GM23248 (cell line): Measurements from ENCODE around the gene INO80E. TPM values are rescaled to one million over a fixed set of nuclear protein-coding genes. Genes with fewer than 3 reads are reported as not detected.
A peak's percentile ranks its signal among the peaks of the same experiment; 100 is the strongest.

Source experiments
- DNase-seq: peaks from one replicate; pipeline ENCODE4 v3.0.0-alpha.2; 2015
- H2AFZ ChIP-seq: fragments of 200-600 bp; sonication (generic); 2 replicates; pipeline ENCODE4 v1.6.1; 2016; ENCODE audit warnings: antibody characterized with exemption
- H3F3A ChIP-seq: fragments of 200-600 bp; sonication (generic); 2 replicates; pipeline ENCODE4 v1.6.1; 2016; ENCODE audit warnings: mild to moderate bottlenecking, antibody characterized with exemption, mixed run types; ENCODE audit not compliant: insufficient read depth
- H3K27ac ChIP-seq: fragments of 200-600 bp; sonication (generic); 2 replicates; pipeline ENCODE4 v1.5.1; 2016; ENCODE audit warnings: mild to moderate bottlenecking
- H3K27me3 ChIP-seq: fragments of 200-600 bp; sonication (generic); replicated peaks from 2 replicates; pipeline ENCODE4 v1.6.1; 2016; ENCODE audit warnings: mild to moderate bottlenecking; ENCODE audit not compliant: insufficient read depth
- H3K36me3 ChIP-seq: fragments of 200-600 bp; sonication (generic); 2 replicates; pipeline ENCODE4 v1.6.1; 2016; ENCODE audit warnings: low read depth, mild to moderate bottlenecking
- H3K4me1 ChIP-seq: fragments of 200-600 bp; sonication (generic); 2 replicates; pipeline ENCODE4 v1.6.1; 2016; ENCODE audit warnings: mild to moderate bottlenecking; ENCODE audit not compliant: insufficient read depth
- H3K4me2 ChIP-seq: fragments of 200-600 bp; sonication (generic); one replicate; pipeline ENCODE4 v1.6.1; 2016; ENCODE audit warnings: mild to moderate bottlenecking; ENCODE audit not compliant: unreplicated experiment
- H3K4me3 ChIP-seq: fragments of 200-600 bp; sonication (generic); 2 replicates; pipeline ENCODE4 v1.5.1; 2016; ENCODE audit warnings: mild to moderate bottlenecking
- H3K79me2 ChIP-seq: fragments of 200-600 bp; sonication (generic); 2 replicates; pipeline ENCODE4 v1.6.1; 2016; ENCODE audit warnings: mild to moderate bottlenecking; ENCODE audit not compliant: insufficient read depth
- H3K9ac ChIP-seq: fragments of 200-600 bp; sonication (generic); 2 replicates; pipeline ENCODE4 v1.6.1; 2016; ENCODE audit warnings: mild to moderate bottlenecking
- H3K9me2 ChIP-seq: fragments of 200-600 bp; sonication (generic); 2 replicates; pipeline ENCODE4 v1.6.1; 2016; ENCODE audit warnings: mixed run types, mild to moderate bottlenecking, moderate library complexity; ENCODE audit not compliant: insufficient read depth
- H3K9me3 ChIP-seq: fragments of 200-600 bp; sonication (generic); one replicate; pipeline ENCODE4 v1.6.1; 2017; ENCODE audit warnings: low read depth
- H4K20me1 ChIP-seq: fragments of 200-600 bp; sonication (generic); 2 replicates; pipeline ENCODE4 v1.6.0; 2016; ENCODE audit not compliant: insufficient read depth
- EZH2 ChIP-seq: fragments of 200-600 bp; sonication (generic); IDR thresholded peaks from 2 replicates; pipeline ENCODE4 v1.6.1; 2018; ENCODE audit warnings: antibody characterized with exemption, mild to moderate bottlenecking; ENCODE audit not compliant: insufficient read depth, poor library complexity, severe bottlenecking
- EZH2phosphoT487 ChIP-seq: fragments of 200-600 bp; sonication (generic); IDR thresholded peaks from 2 replicates; pipeline ENCODE4 v1.6.1; 2018; ENCODE audit warnings: antibody characterized with exemption, moderate library complexity, mild to moderate bottlenecking, low read depth; ENCODE audit not compliant: insufficient read depth
- WGBS, 2 experiments: methylation state at CpG; one replicate each; pipeline ENCODE4 v1.1.6; 2015 to 2017; ENCODE audit warnings: low lambda C conversion rate in 2 of 2, low coverage in 1 of 2; ENCODE audit errors: missing lambda C conversion rate in 2 of 2; 5-methylcytosine and 5-hydroxymethylcytosine counted together
- in situ Hi-C: fragments of 300-500 bp; cut with MboI; formaldehyde crosslinking; loops from 2 replicates; pipeline ENCODE4 v1.15.0; 2020
- polyA plus RNA-seq: library from polyadenylated mRNA; unstranded; fragments of >200 nt; fragmentation: Nextera tagmentation; extraction: Ambion mirVana; gene quantifications from 2 replicates; pipeline ENCODE4 v1.2.1, GENCODE V29; 2016
- total RNA-seq: library from RNA; depleted of rRNA; stranded (reverse); fragments of >200 nt; shearing (Covaris generic); gene quantifications from 2 replicates; pipeline ENCODE4 v1.2.3, GENCODE V29; 2014

Gene INO80E
- total and polyA plus RNA-seq, 2 experiments from 2014 or later = 32.3 to 51.1 TPM

DNA sequence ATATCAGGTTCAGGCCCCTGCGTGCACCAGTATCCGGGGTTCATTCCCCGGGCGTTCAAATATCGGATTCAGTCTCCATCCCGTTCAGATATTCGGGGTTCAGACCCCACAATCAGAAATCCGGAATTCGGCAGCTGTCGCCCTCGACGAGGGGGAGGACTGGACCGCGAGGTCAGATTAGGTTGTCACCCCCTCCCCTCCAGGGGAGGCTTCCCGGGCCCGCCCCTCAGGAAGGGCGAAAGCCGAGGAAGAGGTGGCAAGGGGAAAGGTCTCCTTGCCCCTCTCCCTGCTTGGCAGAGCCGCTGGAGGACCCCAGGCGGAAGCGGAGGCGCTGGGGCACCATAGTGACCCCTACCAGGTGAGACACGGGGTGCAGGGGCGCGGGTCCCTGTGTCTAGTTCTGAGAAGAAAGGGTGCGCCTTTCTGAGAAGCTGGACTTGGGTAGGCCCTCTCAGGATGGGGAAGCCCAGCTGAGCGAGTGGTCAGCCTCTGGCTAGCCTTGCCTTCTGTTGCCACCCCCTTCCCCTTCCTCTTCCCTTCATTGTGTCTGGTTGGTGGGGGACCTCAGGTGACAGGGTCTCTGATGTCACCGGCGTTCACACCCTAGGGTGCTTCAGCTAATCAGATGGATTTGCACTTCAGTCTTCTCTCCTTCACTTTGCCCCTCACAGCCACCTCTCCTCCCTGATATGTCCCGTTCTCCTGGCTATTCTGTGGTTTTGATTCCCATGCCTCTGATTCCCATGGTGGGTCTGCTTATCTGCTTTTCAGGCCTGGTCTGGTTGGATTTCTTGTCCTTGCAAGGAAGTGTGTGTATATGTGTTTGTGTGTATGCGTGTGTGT is 21.5 kb upstream of the INO80E start:
- no peaks in the 10 kb centered on the region; the same call in 1 of the 2 replicates for H4K20me1 ChIP-seq
- no peak for TF ChIP-seq EZH2
- TF ChIP-seq EZH2phosphoT487 = no peak
- WGBS, 2 experiments = 2 to 5% methylated on average over 26 to 31 of the region's 31 CpGs

DNA sequence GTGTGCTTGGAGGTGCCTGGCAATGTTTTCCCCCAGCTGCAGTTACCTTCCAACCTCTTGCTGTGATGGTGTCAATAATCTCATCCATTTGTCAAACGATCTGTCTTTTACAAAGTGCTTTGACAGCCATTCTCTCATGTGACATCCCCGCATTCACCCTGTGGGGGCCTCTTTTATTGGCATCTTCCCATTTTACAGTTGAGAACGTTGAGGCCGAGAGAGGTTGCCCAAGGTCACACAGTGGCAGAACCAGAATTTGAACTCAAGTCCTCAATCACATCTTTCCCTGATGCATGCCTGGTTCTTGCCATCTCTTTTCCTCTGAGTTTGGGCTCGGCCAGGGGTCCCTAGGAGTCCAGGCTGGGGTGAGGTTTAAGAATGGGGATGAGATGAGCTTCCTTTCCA is 20.9 kb upstream of the INO80E start:
- 14 to 16% methylated on average over 5 of the region's 5 CpGs for WGBS, 2 experiments
- Histone ChIP-seq H3F3A (peaks cover 14% of the 10 kb centered on the region; the same call in 1 of the 2 replicates), H3K27ac (0 out of 2 replicates have a peak overlapping the region, but pooled peaks have one; percentile 4), H3K79me2 (peaks cover 61% of the 10 kb centered on the region), H3K9ac (peak overlapping the region; percentile 92), H3K36me3 (0 out of 2 replicates have a peak, but pooled peaks cover 6% of the 10 kb centered on the region), H3K9me2 (no peaks in the 10 kb centered on the region), H2AFZ (no peak overlapping the region), H4K20me1 (no peaks in the 10 kb centered on the region; the same call in 1 of the 2 replicates), H3K4me1 (peaks cover 20% of the 10 kb centered on the region), H3K27me3 (no peaks in the 10 kb centered on the region), H3K4me3 (peak overlapping the region; percentile 87), H3K9me3 (no peaks in the 10 kb centered on the region), H3K4me2 (peak overlapping the region; percentile 98)
- no peak for DNase-seq
- in situ Hi-C loops = loop anchor here (10.0 kb wide), 1 partner anchor 50 kb away; the partner anchor contains the start of gene C16orf92
- TF ChIP-seq EZH2phosphoT487 = no peak
- no peak for TF ChIP-seq EZH2

More for the DNA sequence above, 21.5 kb upstream of the INO80E start:
- Histone ChIP-seq H3K4me3 (peak overlapping the region; percentile 87), H3K9me2 (no peaks in the 10 kb centered on the region), H3K4me2 (peak overlapping the region; percentile 98), H3K27me3 (no peaks in the 10 kb centered on the region), H3K27ac (0 out of 2 replicates have a peak overlapping the region, but pooled peaks have one; percentile 4), H3K9me3 (no peaks in the 10 kb centered on the region), H3K79me2 (peaks cover 58% of the 10 kb centered on the region), H2AFZ (peak overlapping the region; percentile 87), H3F3A (peaks cover 14% of the 10 kb centered on the region; the same call in 1 of the 2 replicates), H3K36me3 (no peaks in the 10 kb centered on the region), H3K4me1 (peaks cover 20% of the 10 kb centered on the region), H3K9ac (peak overlapping the region; percentile 92)
- in situ Hi-C loops = loop anchor here (5.0 to 10.0 kb wide), 2 partner anchors 50 to 52 kb away; partner anchors contain the start of gene C16orf92
- DNase-seq = peak; percentile 44

DNA sequence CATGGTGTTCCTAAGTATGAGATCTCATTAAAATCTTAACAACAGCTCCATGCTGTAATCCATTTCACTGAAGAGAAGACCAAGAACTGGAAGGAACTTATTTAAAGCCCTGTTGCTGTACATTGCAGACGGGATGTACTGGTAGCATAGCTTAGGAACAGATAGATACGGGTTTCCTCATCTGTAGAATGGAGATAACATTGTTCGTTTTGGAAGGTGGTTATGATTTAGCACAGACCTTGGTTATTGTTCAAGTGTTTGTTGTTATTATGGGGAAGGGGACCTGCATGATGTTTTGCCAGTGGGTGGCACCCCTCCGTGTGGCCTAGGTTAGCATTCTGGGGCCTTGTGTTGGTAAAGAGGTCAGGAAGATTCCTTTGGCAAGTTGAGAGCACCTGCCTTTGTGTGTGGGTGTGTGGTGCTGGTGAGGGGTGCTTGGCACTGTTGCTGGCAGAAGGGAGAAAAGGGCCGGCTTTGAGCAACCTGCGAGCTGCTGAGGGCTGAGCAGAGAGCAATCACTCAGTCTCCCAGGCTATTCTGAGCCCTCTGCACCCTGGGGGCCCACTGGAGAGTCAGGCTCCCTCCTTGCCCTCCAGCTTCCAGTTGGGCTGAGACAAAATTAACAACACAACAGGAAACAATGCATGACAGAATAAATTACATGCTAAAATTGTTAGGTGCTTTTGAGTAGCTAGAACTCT is 20.1 kb upstream of the INO80E start:
- no peak overlapping the region for H3K27ac ChIP-seq
- H3K9me2 ChIP-seq = no peaks in the 10 kb centered on the region
- no peak overlapping the region for H2AFZ ChIP-seq
- H3K4me3 ChIP-seq = peak overlapping the region; percentile 87
- no peak for TF ChIP-seq EZH2
- no peak for TF ChIP-seq EZH2phosphoT487
- peaks cover 61% of the 10 kb centered on the region for H3K79me2 ChIP-seq
- peaks cover 12% of the 10 kb centered on the region; the same call in 1 of the 2 replicates for H3K36me3 ChIP-seq
- peaks cover 14% of the 10 kb centered on the region; the same call in 1 of the 2 replicates for H3F3A ChIP-seq
- peaks cover 20% of the 10 kb centered on the region for H3K4me1 ChIP-seq
- peak overlapping the region; percentile 92 for H3K9ac ChIP-seq
- no peaks in the 10 kb centered on the region for H3K27me3 ChIP-seq
- in situ Hi-C loops = loop anchor here (10.0 kb wide), 1 partner anchor 49 kb away; the partner anchor contains the start of gene C16orf92
- 35 to 37% methylated on average over 6 of the region's 6 CpGs for WGBS, 2 experiments
- no peaks in the 10 kb centered on the region for H3K9me3 ChIP-seq
- no peaks in the 10 kb centered on the region; the same call in 1 of the 2 replicates for H4K20me1 ChIP-seq
- peak; percentile 19 for DNase-seq
- H3K4me2 ChIP-seq = peak overlapping the region; percentile 98

DNA sequence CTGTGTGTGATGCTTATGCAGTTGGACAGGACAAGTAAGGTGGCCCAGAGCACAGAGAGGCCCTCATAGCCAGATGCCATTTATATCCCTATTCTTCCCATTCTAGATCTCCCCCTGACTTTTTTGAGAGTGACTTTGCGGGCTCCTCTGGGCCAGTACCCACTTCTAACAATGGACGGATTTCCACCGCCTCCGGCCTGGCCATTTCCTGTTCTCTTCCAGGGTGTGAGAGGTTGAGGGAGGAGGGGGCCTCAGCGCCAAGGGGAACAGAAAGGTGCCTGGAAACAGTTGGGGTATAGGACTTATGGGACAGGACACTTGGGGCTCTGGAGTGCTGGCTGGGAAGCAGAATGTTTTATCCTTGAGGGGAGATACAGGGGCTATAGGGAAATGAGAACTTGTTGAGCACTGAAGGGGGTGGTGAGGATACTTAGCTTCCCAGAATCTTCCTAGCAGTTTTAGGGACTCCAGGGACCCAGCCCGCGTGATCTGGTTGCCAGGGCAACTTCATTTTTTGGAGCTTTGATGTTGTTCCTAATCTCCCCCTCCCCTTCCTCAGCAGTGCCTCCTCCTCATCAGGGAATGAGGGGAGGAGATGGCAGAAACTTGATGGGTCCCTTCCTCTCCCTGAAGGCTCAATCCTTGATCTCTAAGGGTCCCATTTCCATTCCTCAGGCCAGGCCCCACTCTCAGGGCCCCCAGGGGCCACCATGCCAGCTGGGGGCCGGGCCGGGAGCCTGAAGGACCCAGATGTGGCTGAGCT is 18.8 kb upstream of the INO80E start:
- WGBS, 2 experiments = 90 to 91% methylated on average over 9 of the region's 9 CpGs
- DNase-seq = no peak
- Histone ChIP-seq H3K9me2 (no peaks in the 10 kb centered on the region), H3K79me2 (peaks cover 61% of the 10 kb centered on the region), H3K27me3 (no peaks in the 10 kb centered on the region), H3K4me1 (peaks cover 20% of the 10 kb centered on the region), H3K4me3 (no peak overlapping the region), H3K4me2 (no peak overlapping the region), H3K9me3 (no peaks in the 10 kb centered on the region), H3K36me3 (peaks cover 25% of the 10 kb centered on the region; the same call in 1 of the 2 replicates), H3K27ac (no peak overlapping the region), H3F3A (peaks cover 9% of the 10 kb centered on the region; the same call in 1 of the 2 replicates), H2AFZ (no peak overlapping the region), H3K9ac (no peak overlapping the region), H4K20me1 (no peaks in the 10 kb centered on the region; the same call in 1 of the 2 replicates)
- in situ Hi-C loops = loop anchor here (10.0 kb wide), 1 partner anchor 48 kb away; the partner anchor contains the start of gene C16orf92
- no peak for TF ChIP-seq EZH2
- no peak for TF ChIP-seq EZH2phosphoT487
